Omental fat pad (tissue), 4 donors: Measurements from ENCODE around the gene PEX16. TPM values are rescaled to one million over a fixed set of nuclear protein-coding genes. Genes with fewer than 3 reads are reported as not detected.

Experiments
- ATAC-seq: fragments of 150-250 bp; one replicate; pipeline ENCODE4 v1.9.1; 2016; ENCODE audit warnings: mild to moderate bottlenecking, moderate library complexity; ENCODE audit not compliant: low FRiP score
- DNase-seq: peaks from one replicate; pipeline ENCODE4 v3.0.0-alpha.2; 2019; ENCODE audit warnings: low spot score
- CTCF ChIP-seq, 3 donors: fragments of 450-650 bp; IDR thresholded peaks; one replicate each; pipeline ENCODE4 v1.5.1; 2016 to 2017; ENCODE audit warnings: antibody characterized with exemption in 3 of 3, mild to moderate bottlenecking in 3 of 3, moderate library complexity in 2 of 3
- total RNA-seq, 4 donors: library from RNA; depleted of rRNA; stranded (reverse); fragments of >200 nt; gene quantifications; one replicate each; pipeline ENCODE4 v1.1.0, GENCODE V29; 2016

Gene PEX16
- total RNA-seq: 10 to 100 TPM; 20.1 to 25.0 (median 22.8) TPM

DNA sequence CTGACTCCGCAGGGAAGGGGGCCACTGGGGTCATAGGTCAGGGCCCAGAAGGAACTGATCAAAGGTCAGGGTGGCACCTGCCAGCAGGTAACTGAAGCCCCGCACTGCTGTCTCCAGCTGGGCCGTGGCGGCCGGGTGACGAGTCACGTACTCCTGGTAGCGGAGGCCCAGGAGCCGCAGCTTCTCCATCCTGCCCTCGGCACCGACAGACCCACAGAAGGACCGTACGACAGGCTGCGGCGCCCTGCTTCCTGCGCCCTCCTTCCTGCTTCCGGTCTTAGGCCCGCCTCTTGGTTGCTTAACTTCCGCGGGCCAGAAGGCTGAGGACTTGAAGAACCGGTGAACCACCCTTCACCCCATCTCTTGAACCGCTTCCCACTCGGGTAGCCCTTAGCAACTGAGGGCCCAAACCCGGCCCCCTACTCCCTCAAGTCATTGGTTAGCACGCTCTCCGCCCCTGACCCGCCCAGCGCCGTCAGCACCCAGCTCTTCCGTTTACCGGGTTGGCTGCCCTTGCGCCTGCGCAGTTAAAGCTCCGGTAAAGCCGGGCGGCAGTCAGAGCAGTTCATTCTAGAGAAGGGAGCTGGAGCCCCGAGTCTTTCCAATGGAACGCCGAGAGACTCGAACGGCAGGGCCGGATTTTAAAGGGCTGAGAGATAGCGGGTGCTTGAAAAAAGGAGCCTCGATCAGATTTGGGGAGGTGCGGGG lies at the start of gene PEX16:
TSS of gene PEX16 (minus strand) at position 255 of the 708 bp plus-strand sequence. CDS start at position 189, 66 bp downstream.
- TF ChIP-seq CTCF (IDR thresholded peaks at IDR 0.05): no peak
- ATAC-seq: peak; percentile 97
- peak; percentile 80 for DNase-seq

DNA sequence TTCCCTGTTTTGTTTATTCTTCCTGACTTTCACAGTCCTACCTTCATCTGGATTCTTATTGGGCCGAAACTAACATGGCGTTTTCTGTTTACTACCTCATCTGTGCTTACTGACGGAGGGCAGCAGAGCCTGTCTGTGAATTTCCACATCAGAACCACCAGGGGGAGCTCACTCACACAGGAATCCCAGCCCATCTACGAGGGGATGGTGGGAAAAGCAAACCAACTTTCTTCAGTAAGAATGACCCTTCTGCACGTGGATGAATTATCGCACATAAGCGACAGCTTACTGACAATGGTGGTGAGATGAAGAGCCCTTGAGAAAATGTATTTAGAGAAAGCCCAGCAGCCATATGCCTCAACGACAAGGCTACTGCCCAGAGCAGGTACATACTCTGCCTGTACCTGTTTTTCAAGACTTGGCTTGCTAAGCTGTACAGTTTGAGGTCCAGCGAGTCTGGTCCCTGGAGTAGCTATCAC lies 47.3 kb upstream of the PEX16 start:
- ATAC-seq (peak; percentile 92), DNase-seq (no peak)
- peak in 2 of 3 donors; percentile 33 to 74 for TF ChIP-seq CTCF (IDR thresholded peaks at IDR 0.05)

DNA sequence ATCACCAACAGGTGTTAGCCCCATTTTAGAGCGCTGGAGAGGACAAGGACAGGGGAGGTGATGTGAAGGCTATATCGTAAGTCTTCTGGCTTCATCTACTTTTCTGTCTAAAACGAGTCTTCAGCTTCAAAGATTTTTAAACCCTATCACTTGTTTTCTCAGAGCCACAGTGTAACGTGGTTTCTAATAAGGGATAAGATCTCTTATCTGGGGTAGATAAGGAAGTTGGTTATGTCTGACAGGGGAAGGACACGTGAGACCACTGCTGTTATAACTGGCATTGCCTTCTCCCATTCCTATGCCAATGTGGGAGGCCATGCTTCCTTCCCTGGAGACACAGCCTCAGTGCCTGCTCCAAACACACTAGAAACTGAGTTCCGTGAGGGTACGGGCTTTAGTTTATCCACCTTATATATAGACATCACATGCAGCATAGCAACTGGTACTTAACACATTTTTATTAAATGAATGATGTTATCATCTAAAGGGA lies 44.1 kb upstream of the PEX16 start:
- TF ChIP-seq CTCF (IDR thresholded peaks at IDR 0.05): no peak
- DNase-seq (no peak), ATAC-seq (no peak)

- ATAC-seq (no peak), DNase-seq (no peak)
- TF ChIP-seq CTCF (IDR thresholded peaks at IDR 0.05): no peak
Observed at GRCh38 chr11:45960387-45961095, 42.9 kb upstream of the PEX16 start.

DNA sequence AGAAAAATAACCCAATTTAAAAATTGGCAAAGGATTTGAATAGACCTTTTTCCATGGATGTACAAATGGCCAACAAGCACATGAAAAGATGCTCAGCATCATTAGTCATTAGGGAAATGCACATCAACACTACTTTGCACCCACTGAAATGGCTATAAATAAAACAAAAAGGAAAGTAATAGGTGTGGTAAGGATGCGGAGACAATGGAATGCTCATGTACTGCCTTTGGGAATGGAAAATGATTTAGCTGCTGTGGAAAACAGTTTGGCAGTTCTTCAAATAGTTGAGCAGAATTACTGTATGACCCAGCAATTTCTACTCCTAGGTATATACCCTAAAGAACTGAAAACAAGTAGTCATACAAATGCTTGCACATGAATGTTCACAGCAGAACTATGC lies 42.2 kb upstream of the PEX16 start:
- ATAC-seq (no peak), DNase-seq (no peak)
- TF ChIP-seq CTCF (IDR thresholded peaks at IDR 0.05): no peak

DNA sequence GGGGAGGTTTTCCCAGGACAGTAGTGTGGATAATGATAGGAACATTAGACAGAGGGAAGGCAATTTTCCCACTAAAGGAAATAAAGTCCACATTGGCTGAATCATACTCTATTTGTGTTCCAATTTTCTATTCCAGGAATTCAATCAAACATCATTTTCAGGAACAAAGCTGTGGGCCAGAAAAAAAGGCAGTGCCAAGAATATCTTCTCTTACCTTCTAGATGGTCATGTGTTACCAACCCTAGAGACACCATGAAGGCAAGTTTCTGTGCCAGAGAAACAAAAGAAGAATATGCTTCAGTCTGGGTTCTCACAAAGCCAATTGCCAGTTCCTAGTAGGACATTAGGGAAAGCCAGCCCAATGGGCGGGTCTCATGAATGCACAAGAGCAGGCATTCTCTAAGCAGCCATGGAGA lies 32.3 kb upstream of the PEX16 start:
- no peak for ATAC-seq
- no peak for DNase-seq
- no peak for TF ChIP-seq CTCF (IDR thresholded peaks at IDR 0.05)
